ENCODE results near the gene TAP2.
"Not testable (repeated sequence)": the region's sequence is repeated elsewhere in the genome, so short reads cannot be mapped to it uniquely, and the experiment has no call there.

Gene TAP2

DNA sequence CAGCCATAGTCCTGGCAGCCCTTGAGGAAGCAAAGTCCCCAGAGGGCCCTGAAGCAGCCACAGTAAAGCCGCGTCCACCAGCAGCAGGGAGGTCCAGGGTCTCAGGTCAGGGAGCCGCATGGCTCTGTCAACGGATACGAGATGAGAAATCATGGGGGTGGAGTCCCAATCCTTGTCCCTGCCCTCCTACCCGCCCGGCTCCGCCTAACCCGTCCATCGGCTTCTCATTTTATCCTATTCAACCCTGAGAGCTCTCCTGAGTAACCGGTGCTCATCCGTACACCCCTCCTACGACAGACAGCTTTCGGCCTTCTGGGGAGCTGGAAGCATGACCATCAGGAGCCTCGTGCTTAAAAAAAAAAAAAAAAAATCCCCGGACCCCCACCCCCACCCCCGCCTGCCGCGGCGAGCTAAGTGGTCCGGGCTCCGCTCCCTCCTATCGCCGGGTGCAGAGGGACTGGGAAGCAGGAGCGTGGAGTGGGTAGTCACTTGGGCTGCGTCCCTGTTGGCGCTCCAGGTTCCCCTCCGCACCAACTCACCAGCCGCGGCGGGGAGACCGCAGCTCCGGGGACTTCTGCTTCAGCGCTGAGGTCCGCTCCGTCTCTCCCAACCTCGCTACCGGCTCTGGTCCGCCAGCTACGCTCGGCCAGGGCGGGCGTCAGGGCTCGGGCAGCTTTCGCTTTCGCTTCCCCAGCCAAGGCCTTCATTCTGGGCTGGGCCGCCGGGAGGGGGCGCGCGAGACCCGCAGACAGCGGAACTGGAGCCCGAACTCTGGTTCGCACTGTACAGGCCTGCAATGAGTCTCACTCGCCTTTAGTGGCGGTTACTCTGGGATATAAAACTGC is at the start of gene TAP2:
TAP2 (minus strand) TSS at position 626 of the 845 bp plus-strand sequence; CDS start at position 120, 506 bp downstream.
- DNase-seq (ENCODE audit: low read depth), result peak; percentile 94

DNA sequence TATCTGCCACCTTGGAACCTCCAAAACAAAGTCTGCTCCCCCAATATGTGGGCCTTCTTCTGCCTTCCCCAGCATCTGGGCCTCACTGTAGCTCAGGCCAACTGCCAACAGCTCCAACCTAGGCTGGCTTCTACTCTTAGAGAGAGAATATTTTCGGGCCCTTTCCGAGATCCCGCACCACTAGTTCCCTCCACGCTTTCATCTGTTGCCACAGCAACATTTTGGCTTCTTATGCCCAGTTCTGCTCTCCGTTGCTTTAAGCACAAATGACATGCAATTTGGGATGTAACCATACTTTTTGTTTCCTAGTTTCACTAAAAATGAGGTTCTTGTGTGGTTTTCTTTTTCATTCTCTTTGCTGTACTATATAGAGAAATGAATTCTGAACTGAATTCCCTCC is 49.1 kb upstream of the TAP2 start:
- no peak for DNase-seq (ENCODE audit: low read depth)

DNA sequence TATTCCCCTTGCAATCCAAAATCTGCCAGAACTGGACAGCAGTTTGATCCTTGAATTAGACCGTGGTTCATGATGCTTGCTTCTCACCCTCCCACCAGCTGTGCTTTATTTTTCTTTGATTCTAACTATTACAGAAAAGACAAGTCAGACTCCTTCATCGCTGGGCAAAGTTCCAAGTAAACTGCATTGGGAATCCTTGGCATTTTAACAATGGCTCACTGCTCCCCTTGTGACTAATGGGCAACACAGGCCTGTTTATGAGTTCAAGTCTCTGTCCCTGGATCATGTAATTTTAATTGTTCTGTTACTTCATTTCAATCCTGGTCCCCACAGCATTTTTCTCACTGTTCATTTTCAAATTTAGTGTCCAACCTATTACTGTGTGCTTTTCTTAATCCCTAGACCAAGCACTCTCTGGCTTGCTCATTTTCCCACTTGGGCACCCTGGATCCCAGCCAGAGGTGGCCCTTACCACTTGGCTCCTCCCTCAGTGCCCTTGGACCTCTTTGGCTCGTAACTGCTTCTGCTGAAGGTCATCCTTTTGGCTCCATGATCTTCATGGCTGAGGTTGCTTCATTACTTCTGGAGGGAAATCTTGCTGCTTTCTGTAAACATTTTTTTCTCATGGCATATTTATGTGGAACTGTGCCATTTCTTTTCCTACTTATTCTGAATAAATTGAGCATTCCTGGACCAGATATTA is 48.3 kb upstream of the TAP2 start:
- no peak for DNase-seq (ENCODE audit: low read depth)

DNA sequence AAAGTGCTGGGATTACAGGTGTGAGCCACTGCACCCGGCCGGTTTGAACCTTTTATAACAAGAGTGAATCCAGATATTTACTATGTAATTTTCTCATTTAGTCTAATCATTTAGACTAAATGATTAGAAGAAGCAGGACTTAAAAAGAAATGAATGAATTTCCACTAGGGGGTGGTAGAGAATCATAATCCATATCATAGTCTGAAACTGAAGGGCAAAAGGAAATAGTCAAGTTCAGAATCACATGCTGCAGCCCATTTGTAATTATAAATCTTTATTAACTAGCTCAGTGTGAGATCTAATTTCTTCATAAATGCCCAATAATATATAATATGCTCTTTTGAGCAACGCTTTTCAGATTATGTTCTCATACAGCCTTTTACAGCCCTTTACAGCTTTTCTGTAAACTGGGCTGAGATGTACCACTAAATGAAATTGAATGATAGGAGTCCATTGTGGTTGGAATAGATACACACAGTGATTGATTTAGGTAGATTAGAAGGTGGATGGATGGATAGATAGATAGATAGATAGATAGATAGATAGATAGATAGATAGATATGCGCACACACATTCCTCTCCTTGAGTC is 47.3 kb upstream of the TAP2 start:
- DNase-seq (ENCODE audit: low read depth), result no peak

DNA sequence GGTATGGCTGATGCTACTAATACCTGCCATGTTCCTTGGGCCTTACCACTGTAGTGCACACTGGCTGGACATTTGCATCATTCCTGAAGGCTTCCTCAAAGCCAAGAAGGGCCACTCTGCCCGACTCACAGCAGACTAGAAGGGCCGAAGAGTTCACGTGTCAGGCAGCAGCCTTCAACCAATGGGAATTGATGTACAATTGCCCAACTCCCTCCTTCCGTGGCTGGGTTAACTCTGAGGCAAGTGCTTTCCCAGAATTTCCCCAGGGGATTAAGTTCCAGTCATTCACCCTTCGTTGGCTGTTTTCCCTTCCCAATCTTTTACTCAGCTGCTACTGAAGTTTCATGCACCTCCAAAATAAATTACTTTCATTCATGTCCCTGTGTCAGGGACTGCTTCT is 45.2 kb upstream of the TAP2 start:
- no peak for DNase-seq (ENCODE audit: low read depth)

DNA sequence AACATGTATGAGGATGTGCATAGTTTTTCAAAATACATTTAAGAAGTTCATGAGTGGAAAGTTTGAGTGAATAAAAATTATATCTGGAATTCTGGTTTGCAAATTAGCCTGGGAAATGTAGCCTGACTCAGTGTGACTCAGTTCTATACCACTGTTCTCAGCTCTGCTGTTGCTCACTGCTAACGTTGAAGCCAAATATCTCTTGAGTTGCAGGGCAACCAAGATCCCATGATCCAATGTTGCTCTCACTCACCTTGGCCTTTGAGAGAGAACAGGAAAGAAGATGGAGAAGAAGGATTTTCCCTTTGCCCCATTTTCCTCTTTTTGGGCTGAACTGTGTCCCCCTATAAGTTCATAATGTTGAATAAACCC is 44.3 kb upstream of the TAP2 start:
- DNase-seq (ENCODE audit: low read depth), result no peak

DNA sequence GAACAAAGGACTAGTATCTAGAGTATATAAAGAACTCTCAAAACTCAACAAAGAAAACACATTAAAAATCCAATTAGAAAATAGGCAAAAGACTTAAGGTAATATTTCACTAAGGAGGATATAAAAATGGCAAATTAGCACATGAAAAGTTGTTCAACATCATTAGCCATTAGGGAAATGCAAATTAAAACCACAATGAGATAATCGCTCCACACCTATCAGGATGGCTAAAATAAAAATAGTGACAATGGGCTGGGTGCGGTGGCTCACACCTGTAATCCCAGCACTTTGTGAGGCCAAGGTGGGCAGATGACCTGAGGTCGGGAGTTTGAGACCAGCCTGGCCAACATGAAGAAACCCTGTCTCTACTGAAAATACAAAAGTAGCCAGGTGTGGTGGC is 42.4 kb upstream of the TAP2 start:
- DNase-seq (ENCODE audit: low read depth), result not testable (repeated sequence)

DNA sequence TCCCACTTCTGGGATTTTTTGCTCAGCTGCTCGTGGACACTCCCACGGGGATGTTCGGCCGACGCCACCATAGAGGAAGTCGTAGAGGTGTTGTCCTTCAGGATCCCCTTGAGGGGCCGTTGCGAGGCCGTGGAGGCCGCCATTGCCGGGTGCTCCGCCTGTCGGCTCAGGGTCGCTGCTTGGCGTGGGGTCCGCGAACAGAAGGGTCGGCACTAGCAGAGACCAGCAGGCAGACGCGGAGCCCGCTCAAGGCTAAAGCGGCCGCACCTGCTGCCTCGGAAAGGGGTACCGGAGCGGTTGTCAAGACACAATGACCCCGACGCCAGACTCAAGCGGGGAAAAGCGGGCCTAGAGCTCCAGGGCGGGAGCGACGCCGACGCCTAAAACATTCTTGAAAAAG is 41.2 kb upstream of the TAP2 start:
- no peak for DNase-seq (ENCODE audit: low read depth)

DNA sequence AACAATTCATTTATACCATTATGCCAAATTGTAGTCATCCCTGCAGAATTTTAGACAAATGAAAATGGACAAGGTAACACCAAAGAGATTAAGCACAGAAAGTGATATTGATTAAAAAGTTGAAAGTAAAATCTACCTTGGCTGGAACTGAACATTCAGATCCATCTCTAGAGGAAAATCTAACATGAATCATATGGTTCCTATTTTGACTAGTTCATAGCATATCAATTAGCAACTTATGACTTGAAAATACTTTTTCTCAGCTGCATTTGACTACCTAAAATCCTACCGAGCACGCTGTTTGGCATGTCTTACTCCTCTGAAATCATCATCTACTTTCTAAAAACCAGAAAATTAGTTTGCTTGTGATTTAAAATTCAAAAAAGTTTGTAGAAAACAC is 38.1 kb upstream of the TAP2 start:
- no peak for DNase-seq (ENCODE audit: low read depth)

DNA sequence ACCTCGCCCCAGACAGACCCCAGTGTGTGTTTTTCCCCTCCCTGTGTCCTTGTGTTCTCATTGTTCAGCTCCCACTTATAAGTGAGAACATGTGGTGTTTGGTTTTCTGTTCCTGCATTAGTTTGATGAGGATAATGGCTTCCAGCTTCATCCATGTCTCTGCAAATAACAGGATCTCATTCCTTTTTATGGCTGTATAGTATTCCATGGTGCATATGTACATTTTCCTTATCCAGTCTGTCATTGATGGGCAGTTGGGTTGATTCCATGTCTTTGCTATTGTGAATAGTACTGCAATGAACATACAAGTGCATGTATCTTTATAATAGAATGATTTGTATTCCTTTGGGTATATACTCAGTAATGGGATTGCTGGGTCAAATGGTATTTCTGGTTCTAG is 35.4 kb upstream of the TAP2 start:
- not testable (repeated sequence) for DNase-seq (ENCODE audit: low read depth)

DNA sequence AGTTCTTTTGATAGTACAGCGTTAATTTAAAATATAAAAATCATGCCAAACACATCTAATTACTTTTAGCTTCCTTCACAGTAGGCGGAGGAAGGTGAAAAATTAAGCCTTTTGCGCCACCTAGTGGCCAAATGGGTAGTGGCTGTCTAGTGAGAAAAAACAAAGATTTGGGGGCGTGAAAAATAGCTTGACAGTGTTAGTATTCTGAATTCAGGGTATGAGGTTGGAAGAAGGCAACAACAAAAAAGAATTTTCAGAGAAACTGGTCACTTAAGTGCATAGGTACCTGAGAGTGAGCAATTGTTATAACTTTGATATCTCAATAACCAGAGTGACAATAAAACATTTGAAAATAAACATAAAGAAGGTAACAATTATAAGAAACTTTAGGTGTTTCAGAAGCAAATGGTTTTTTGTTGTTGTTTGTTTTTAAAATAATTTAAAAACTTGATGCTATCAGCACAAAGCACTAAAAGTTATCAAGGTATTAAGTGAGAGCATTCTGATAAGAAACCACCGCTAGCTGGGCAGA is 29.8 kb upstream of the TAP2 start:
- DNase-seq (ENCODE audit: low read depth), result peak; percentile 81

DNA sequence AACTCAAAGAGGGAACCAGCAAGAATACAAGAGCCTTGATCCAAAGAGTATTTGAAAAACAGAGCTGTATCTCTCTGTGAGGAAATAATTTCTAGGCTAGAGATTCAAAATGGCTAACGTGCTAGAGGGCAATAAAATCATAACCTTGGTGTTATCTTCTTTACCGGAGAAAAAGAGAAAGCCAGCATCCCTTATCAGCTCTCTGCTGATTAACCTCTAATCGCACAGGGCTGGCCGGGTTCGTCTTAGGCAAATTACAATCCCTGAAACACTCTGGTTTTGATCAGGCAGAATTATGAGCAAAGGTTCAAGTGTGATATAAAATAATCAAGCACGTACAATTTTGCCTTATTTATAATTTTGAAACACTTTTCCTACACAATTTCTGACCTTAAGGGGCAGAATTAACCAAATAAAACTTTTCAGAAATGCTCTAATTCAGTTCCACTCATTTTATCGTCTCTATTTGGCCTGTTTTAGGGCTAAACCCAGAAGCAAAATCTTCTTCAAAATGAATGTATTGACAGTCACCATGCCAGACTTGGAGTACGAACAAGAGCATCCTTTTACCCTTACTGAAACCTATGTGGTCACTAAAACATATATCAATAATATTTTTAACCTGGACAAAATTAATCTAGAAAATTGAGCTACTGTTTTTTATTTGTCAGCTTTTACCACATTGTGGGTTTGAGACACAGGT is 29.2 kb upstream of the TAP2 start:
- no peak for DNase-seq (ENCODE audit: low read depth)

DNA sequence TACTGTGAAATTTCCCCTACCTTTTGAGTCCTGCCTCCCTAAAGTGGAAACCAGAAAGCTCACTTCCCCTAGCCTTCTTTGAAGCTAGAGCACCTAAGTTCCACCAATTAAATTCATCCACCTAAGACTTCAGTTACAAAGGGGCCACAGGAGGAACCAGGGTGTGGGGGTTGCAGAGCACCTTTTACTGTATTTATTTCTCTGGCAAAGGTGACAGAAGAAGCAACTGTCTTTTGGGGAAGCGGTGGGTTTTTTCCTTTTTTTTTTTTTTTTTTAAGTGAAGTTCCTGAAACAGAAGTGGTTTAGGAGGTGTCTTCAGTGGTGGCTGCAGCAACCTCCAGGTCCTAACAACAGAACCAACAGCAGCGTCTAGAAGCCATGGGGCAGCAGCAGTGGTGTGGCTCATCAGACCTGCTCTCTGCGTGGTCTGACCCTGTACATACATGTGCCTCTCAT is 28.5 kb upstream of the TAP2 start:
- no peak for DNase-seq (ENCODE audit: low read depth)

DNA sequence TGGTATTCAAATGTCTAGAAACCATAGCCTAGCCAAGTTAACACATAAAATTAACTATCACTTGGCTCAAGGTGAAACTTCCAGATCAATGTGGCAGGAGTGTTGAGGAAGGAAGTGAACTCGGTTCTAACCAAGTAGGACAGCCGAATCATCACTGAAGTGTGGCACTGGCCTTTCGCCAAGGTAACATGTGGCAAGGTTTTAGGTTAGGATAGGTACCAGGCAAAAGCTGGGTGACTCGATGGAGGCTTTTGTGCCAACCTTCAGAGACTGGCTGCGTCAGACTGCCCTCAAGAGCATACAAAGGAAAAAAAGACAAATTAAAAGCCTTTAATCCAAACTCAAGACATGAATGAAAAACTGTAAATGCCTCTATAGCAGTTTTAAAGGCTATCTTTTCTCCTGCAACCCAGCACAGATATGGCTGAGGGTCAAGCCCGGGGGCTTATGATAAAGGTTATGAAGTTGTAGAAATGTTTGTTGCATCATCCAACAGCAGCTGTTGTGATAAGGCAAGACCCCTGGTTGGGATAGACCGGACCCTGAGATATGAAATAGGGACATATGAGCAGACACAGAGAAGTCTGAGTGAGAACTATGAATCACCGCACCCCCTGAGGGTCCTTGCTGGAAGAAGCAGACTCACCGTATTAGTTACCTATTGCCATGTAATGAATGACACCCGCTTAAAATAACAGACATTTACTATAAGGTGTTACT is 27.3 kb upstream of the TAP2 start:
- DNase-seq (ENCODE audit: low read depth), result no peak

DNA sequence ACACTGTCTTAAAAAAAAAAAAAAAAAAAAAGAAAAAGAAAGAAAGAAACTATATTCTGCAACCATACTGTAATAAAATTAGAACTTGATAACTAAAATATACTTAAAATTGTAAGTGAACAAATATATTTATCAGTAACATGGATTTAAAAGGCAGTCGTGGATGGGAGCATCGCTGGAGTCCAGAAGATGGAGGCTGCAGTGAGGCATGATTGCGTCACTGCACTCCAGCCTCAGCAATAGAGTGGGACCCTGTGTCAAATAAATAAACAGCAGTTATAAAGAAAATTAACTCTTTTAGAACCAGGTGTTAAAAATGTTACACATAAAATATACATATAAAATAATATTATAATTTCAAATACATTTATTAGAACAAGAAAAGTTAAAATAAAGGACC is 24.2 kb upstream of the TAP2 start:
- DNase-seq (ENCODE audit: low read depth), result no peak

DNA sequence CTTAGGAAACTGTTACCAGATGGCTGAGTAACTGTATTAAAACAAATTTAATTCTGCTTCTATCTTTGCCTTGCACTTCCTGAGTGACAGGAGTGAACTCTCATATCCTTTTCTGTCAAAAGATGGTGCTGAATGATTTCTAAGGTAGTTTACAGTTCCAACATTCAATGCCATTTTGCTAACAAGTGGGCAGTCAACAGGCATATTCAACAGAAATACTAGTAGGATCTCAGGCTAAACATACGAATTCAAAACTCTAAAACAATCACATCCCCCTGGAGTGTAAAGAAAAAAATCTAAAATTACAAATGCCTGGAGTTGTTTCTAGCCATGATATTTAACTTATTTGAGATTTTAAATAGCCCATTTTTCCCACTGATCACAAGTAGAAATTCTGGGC is 22.1 kb upstream of the TAP2 start:
- DNase-seq (ENCODE audit: low read depth), result no peak

DNA sequence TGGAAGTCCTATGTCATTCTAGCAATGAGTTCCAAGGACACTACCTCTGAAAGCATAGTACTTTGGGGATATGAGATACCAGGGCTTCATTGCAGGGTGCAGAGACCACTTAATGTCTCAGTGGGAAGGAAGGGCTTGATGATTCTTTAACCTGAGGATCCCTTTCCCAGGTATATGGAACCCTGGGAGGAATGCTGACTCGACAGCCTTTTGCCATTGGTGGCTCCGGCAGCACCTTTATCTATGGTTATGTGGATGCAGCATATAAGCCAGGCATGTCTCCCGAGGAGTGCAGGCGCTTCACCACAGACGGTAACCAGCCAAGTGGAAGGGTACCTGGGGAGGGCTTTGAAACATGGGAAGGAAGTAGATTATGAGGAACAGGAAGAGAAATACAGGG is 19.7 kb upstream of the TAP2 start:
- DNase-seq (ENCODE audit: low read depth), result no peak

DNA sequence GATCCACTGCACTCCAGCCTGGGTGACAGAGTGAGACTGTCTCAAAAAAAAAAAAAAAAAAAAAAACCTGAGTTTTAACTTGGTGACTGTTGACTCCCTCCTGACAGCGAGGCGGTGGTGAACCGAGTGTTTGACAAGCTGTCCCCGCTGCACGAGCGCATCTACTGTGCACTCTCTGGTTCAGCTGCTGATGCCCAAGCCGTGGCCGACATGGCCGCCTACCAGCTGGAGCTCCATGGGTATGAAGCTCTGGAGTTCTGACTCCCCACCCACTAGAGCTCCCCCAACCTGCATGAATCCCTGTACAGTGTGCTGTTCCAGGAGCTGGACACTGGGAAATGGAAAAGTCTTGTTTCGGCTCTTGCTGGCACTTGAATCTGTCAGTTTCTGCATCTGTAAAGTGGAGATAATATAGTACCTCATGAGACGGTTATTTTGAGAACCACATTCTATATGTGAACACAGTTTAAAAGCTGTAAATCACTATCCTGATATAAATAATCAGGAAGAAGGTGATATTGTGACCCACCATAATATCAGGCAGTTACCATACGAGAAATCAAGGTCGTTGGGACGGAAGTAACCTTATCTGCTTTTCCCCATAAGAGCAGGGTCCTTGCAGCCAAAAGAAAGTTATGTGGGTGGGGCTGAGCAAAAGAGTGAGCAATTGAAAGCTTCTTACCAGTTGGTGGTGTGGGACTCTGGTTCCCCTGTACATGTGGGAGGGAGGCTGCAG is 18.8 kb upstream of the TAP2 start:
- DNase-seq (ENCODE audit: low read depth), result no peak

DNA sequence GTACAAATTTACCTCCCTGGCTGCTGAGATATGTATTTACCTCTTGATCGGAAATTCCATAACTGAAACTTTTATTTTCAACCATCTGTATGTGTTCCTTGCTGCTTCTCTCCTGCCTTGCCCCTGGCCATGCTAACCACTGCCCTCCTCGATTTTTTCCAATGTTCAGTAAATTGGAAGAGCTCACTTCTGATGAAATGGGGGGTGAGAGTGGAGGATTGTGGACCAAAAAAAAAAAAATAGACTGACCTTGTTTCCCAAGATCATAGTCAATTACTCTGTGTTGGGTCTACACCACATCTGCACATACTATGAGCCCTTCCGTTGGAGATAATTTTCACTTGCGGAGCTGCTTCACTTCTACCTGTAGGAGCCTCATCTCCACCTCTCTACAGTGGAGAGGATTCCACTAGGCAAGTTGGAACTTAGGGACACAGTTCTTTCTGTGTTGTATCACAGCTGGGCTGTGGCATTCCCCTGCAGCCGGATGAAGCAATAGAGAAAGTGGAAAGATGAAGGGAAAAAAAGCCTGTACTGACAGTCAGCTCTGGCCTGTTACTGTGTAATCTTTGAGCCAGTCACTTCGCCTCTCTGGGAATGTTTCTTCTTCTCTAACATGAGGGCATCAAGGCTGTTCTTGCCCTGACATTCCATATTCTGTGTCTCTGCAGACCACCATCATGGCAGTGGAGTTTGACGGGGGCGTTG is 17.1 kb upstream of the TAP2 start:
- no peak for DNase-seq (ENCODE audit: low read depth)

Measured in activated T-cell treated with anti-CD3 and anti-CD28 coated beads for 24 hours (primary cell).